NCI-H187 treated with DMSO at 0.1 percent for 48 hours (cell line): ENCODE measurements around the gene GUK1.

Experiments
- DNase-seq: peaks from one replicate; lab custom pipeline; 2025; lab: John Stamatoyannopoulos, UW

GUK1 gene

GRCh38 chr1:228150120-228150460 lies 10.0 kb downstream of the GUK1 start:
- no peak for DNase-seq

GRCh38 chr1:228150461-228151179 lies 10.5 kb downstream of the GUK1 start:
- no peak for DNase-seq

- DNase-seq, result no peak
Measured at GRCh38 chr1:228151180-228151925, 11.3 kb downstream of the GUK1 start.

- DNase-seq, result no peak
Measured at GRCh38 chr1:228152097-228152917, 12.2 kb downstream of the GUK1 start.

- DNase-seq, result no peak
Measured at GRCh38 chr1:228152918-228153258, 12.8 kb downstream of the GUK1 start.

GRCh38 chr1:228154021-228154669 lies 14.1 kb downstream of the GUK1 start:
- DNase-seq, result no peak

- DNase-seq, result no peak
Measured at GRCh38 chr1:228154670-228155571, 14.8 kb downstream of the GUK1 start.

GRCh38 chr1:228155596-228156514 lies 15.8 kb downstream of the GUK1 start:
- DNase-seq, result no peak

GRCh38 chr1:228156515-228156881 lies 16.4 kb downstream of the GUK1 start:
- no peak for DNase-seq

- DNase-seq, result no peak
Measured at GRCh38 chr1:228156941-228157728, 17.1 kb downstream of the GUK1 start.

- DNase-seq, result no peak
Measured at GRCh38 chr1:228157729-228158126, 17.6 kb downstream of the GUK1 start.

GRCh38 chr1:228158151-228159007 lies 18.3 kb downstream of the GUK1 start:
- no peak for DNase-seq

GRCh38 chr1:228159008-228159665 lies 19.1 kb downstream of the GUK1 start:
- no peak for DNase-seq

- no peak for DNase-seq
Measured at GRCh38 chr1:228160201-228160761, 20.2 kb downstream of the GUK1 start.

GRCh38 chr1:228161362-228161761 lies 21.3 kb downstream of the GUK1 start:
- DNase-seq, result no peak

- DNase-seq, result no peak
Measured at GRCh38 chr1:228161866-228162265, 21.8 kb downstream of the GUK1 start.

GRCh38 chr1:228162286-228163006 lies 22.4 kb downstream of the GUK1 start:
- DNase-seq, result no peak
